ENCODE data around the gene FCN1. TPM values are rescaled to one million over a fixed set of nuclear protein-coding genes. Genes with fewer than 3 reads are reported as not detected.

FCN1 gene
- total RNA-seq, 4 donors from 2014 or later = 0.41 to 13.8 TPM; not detected in 2

- in situ Hi-C loops (cut with MboI; ENCODE audit: low pct_ligation_motif_present in 1 of 4, low pct_unique_long_range_greater_than_20kb in 1 of 4, low sequenced_read_pairs in 3 of 4) (no loop called here), intact Hi-C loops (cut with DNase I; ENCODE audit: low total_unique reads) (no loop called here)
- 60 to 67% methylated on average over 3 to 7 of the region's 7 CpGs for WGBS, 2 donors (ENCODE audit: low coverage in 1 of 2)
- peaks cover 8% of the 10 kb centered on the region for H3K27me3 ChIP-seq
- H3K36me3 ChIP-seq = no peaks in the 10 kb centered on the region
- TF ChIP-seq, protein P1, sequence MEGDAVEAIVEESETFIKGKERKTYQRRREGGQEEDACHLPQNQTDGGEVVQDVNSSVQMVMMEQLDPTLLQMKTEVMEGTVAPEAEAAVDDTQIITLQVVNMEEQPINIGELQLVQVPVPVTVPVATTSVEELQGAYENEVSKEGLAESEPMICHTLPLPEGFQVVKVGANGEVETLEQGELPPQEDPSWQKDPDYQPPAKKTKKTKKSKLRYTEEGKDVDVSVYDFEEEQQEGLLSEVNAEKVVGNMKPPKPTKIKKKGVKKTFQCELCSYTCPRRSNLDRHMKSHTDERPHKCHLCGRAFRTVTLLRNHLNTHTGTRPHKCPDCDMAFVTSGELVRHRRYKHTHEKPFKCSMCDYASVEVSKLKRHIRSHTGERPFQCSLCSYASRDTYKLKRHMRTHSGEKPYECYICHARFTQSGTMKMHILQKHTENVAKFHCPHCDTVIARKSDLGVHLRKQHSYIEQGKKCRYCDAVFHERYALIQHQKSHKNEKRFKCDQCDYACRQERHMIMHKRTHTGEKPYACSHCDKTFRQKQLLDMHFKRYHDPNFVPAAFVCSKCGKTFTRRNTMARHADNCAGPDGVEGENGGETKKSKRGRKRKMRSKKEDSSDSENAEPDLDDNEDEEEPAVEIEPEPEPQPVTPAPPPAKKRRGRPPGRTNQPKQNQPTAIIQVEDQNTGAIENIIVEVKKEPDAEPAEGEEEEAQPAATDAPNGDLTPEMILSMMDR (IDR thresholded peaks at IDR 0.05) = no peak
- TF ChIP-seq POLR2A (IDR thresholded peaks at IDR 0.05) = no peak
- TF ChIP-seq POLR2AphosphoS5 (IDR thresholded peaks at IDR 0.05) = no peak
- no peaks in the 10 kb centered on the region for H3K9me3 ChIP-seq
- H3K4me3 ChIP-seq = no peak overlapping the region
- H3K4me1 ChIP-seq = no peaks in the 10 kb centered on the region
- H3K27ac ChIP-seq = no peak overlapping the region
- no peak for DNase-seq
Measured at GRCh38 chr9:134914501-134914834, 3.2 kb downstream of the FCN1 start.

DNA sequence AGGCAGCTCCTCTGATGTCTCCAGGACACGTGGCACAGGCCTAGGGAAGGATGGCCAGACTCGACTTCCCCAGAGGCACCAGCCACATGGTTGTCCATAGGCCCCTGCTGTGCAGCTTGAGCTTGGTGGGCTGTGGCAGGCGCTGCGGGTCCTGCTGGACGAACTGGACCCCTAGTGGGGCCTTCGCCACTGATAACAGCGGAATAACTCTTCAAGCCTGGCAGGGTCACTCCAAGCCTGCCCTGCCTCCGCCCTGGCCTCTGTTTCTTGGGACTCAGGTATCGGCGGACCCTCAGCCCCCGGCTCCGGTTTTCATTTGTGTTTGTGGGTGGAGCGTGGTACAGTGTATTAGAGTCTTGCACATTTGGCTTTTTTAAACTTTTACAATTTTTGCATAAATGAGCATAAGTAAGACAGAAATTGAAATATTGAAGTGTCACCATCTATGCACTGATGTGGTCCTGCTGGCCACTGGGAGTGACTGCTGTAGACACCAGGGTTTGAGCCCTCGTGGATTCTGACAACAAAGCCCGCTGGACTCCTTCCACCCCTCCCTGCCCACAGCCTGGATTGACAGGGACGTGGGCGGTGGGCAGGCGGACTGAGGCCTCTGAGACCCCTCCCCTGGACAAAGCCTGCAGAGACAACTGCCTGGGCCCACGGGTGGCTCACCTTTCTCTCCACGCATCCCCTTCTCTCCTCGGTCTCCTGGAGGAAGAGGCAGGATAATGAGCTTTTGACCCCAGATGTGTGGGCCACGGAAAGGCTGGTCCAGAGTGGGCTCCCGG is 3.8 kb downstream of the FCN1 start:
- no peak overlapping the region for H3K27ac ChIP-seq
- H3K9me3 ChIP-seq = no peaks in the 10 kb centered on the region
- intact Hi-C loops (cut with DNase I; ENCODE audit: low total_unique reads) (no loop called here), in situ Hi-C loops (cut with MboI; ENCODE audit: low pct_ligation_motif_present in 1 of 4, low pct_unique_long_range_greater_than_20kb in 1 of 4, low sequenced_read_pairs in 3 of 4) (no loop called here)
- no peak overlapping the region for H3K4me3 ChIP-seq
- DNase-seq = no peak
- H3K36me3 ChIP-seq = no peaks in the 10 kb centered on the region
- WGBS, 2 donors (ENCODE audit: low coverage in 1 of 2) = 84 to 91% methylated on average over 4 to 23 of the region's 23 CpGs
- H3K27me3 ChIP-seq = peaks cover 6% of the 10 kb centered on the region
- TF ChIP-seq, protein P1 (IDR thresholded peaks at IDR 0.05) = no peak
- TF ChIP-seq POLR2AphosphoS5 (IDR thresholded peaks at IDR 0.05) = no peak
- no peak for TF ChIP-seq EP300 (IDR thresholded peaks at IDR 0.05; ENCODE audit: low read depth)
- no peak for TF ChIP-seq POLR2A (IDR thresholded peaks at IDR 0.05)
- H3K4me1 ChIP-seq = no peaks in the 10 kb centered on the region

DNA sequence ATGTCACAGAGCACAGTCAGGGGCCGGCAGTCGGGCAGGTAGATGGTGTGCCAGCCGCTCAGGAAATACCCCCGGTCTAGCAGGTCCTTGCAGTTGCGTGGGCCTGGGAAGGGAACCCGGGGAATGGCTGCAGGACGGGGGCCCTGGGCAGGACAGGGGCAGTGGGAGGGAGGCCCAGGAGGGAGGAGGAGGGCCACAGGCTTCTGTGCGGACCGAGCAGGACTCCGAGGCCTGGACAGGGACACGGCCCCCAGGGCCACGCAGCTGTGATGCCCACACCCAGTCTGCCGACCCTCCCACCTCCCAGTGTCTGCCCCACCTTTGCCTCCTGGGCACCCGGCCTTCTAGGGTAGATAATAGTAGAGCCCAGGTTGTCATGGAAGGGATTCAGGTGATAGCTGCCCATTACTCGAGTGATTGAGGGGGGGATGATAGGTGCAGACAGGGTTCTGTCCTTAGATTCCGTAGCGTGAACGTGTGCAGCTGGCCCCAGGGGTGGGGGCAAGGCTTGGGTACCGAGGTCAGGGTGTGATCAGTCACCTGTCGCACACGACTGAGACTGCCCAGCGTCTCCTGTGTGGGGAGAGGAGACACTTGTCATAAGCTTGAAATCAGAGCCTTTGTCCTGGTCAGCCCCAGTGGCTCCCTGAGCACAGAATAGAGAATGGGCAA is 4.5 kb downstream of the FCN1 start:
- Histone ChIP-seq H3K27me3 (peaks cover 6% of the 10 kb centered on the region), H3K9me3 (no peaks in the 10 kb centered on the region), H3K4me1 (no peaks in the 10 kb centered on the region), H3K4me3 (no peak overlapping the region), H3K27ac (no peak overlapping the region), H3K36me3 (no peaks in the 10 kb centered on the region)
- in situ Hi-C loops (cut with MboI; ENCODE audit: low pct_ligation_motif_present in 1 of 4, low pct_unique_long_range_greater_than_20kb in 1 of 4, low sequenced_read_pairs in 3 of 4) (no loop called here), intact Hi-C loops (cut with DNase I; ENCODE audit: low total_unique reads) (no loop called here)
- 80% methylated on average over 20 of the region's 22 CpGs; no CpG with 5 or more reads in 1 of the 2 donors for WGBS, 2 donors (ENCODE audit: low coverage in 1 of 2)
- TF ChIP-seq POLR2AphosphoS5 (IDR thresholded peaks at IDR 0.05) (no peak), POLR2A (IDR thresholded peaks at IDR 0.05) (no peak), EP300 (IDR thresholded peaks at IDR 0.05; ENCODE audit: low read depth) (no peak)
- TF ChIP-seq, protein P1 (IDR thresholded peaks at IDR 0.05) = no peak
- DNase-seq = no peak

GRCh38 chr9:134912126-134912840 is 5.4 kb downstream of the FCN1 start:
- Histone ChIP-seq H3K36me3 (no peaks in the 10 kb centered on the region), H3K9me3 (no peaks in the 10 kb centered on the region), H3K4me3 (no peak overlapping the region), H3K27ac (no peak overlapping the region), H3K27me3 (peaks cover 6% of the 10 kb centered on the region), H3K4me1 (no peaks in the 10 kb centered on the region)
- TF ChIP-seq, protein P1 (IDR thresholded peaks at IDR 0.05) = no peak
- TF ChIP-seq POLR2A (IDR thresholded peaks at IDR 0.05) = no peak
- TF ChIP-seq EP300 (IDR thresholded peaks at IDR 0.05; ENCODE audit: low read depth) = no peak
- TF ChIP-seq POLR2AphosphoS5 (IDR thresholded peaks at IDR 0.05) = no peak
- DNase-seq = no peak
- 83% methylated on average over 17 of the region's 20 CpGs; no CpG with 5 or more reads in 1 of the 2 donors for WGBS, 2 donors (ENCODE audit: low coverage in 1 of 2)
- intact Hi-C loops (cut with DNase I; ENCODE audit: low total_unique reads) = no loop called here
- in situ Hi-C loops (cut with MboI; ENCODE audit: low pct_ligation_motif_present in 1 of 4, low pct_unique_long_range_greater_than_20kb in 1 of 4, low sequenced_read_pairs in 3 of 4) = no loop called here
